Hepatocyte (in vitro differentiated cells): ENCODE results near the gene PPIF. TPM values are rescaled to one million over a fixed set of nuclear protein-coding genes. Genes with fewer than 3 reads are reported as not detected.

Source experiments
- DNase-seq: peaks from one replicate; pipeline ENCODE4 v3.0.0-alpha.2; 2016; ENCODE audit warnings: low spot score
- H2AFZ ChIP-seq: fragments of 200-600 bp; sonication (generic); 2 replicates; pipeline ENCODE4 v1.6.0; 2016; ENCODE audit warnings: antibody characterized with exemption, mild to moderate bottlenecking
- H3K27ac ChIP-seq: fragments of 200-600 bp; sonication (generic); 2 replicates; pipeline ENCODE4 v1.5.1; 2016; ENCODE audit warnings: mild to moderate bottlenecking
- H3K27me3 ChIP-seq: fragments of 200-600 bp; sonication (generic); 2 replicates; pipeline ENCODE4 v1.6.1; 2016
- H3K36me3 ChIP-seq: fragments of 200-600 bp; sonication (generic); replicated peaks from 2 replicates; pipeline ENCODE4 v1.5.1; 2016; ENCODE audit warnings: low read depth; ENCODE audit not compliant: insufficient read depth
- H3K4me1 ChIP-seq: fragments of 200-600 bp; sonication (generic); 2 replicates; pipeline ENCODE4 v1.5.1; 2016; ENCODE audit warnings: mild to moderate bottlenecking, moderate library complexity; ENCODE audit not compliant: insufficient read depth
- H3K4me2 ChIP-seq: fragments of 200-600 bp; sonication (generic); 2 replicates; pipeline ENCODE4 v1.6.0; 2016
- H3K4me3 ChIP-seq: fragments of 200-600 bp; sonication (generic); 2 replicates; pipeline ENCODE4 v1.5.1; 2016; ENCODE audit warnings: mild to moderate bottlenecking
- H3K79me2 ChIP-seq: fragments of 200-600 bp; sonication (generic); 2 replicates; pipeline ENCODE4 v1.6.0; 2017; ENCODE audit warnings: mild to moderate bottlenecking
- H3K9me2 ChIP-seq: fragments of 200-600 bp; sonication (generic); replicated peaks from 2 replicates; pipeline ENCODE4 v1.6.0; 2017; ENCODE audit warnings: mild to moderate bottlenecking; ENCODE audit not compliant: insufficient read depth
- H3K9me3 ChIP-seq: fragments of 200-600 bp; sonication (generic); 2 replicates; pipeline ENCODE4 v1.5.1; 2016; ENCODE audit warnings: low read depth, mild to moderate bottlenecking
- H4K20me1 ChIP-seq: fragments of 200-600 bp; sonication (generic); 2 replicates; pipeline ENCODE4 v1.6.0; 2016; ENCODE audit warnings: mild to moderate bottlenecking; ENCODE audit not compliant: insufficient read depth, poor library complexity, severe bottlenecking
- EZH2 ChIP-seq: fragments of 200-600 bp; sonication (generic); IDR thresholded peaks from 2 replicates; pipeline ENCODE4 v1.6.1; 2016; ENCODE audit warnings: antibody characterized with exemption, mild to moderate bottlenecking, borderline replicate concordance
- EZH2phosphoT487 ChIP-seq: fragments of 200-600 bp; sonication (generic); IDR thresholded peaks from one replicate; pipeline ENCODE4 v1.6.1; 2018; ENCODE audit warnings: antibody characterized with exemption, mild to moderate bottlenecking, low read depth, moderate library complexity; ENCODE audit not compliant: unreplicated experiment, severe bottlenecking
- WGBS: methylation state at CpG from one replicate; pipeline ENCODE4 v1.1.6; 2016; ENCODE audit warnings: low lambda C conversion rate; ENCODE audit errors: missing lambda C conversion rate; 5-methylcytosine and 5-hydroxymethylcytosine counted together
- polyA plus RNA-seq: library from polyadenylated mRNA; unstranded; fragments of >200 nt; fragmentation: Nextera tagmentation; extraction: Ambion mirVana; gene quantifications from 2 replicates; pipeline ENCODE4 v1.2.1, GENCODE V29; 2016
- total RNA-seq: library from RNA; depleted of rRNA; stranded (reverse); fragments of >200 nt; gene quantifications from 2 replicates; pipeline ENCODE4 v1.2.3, GENCODE V29; 2014
- TF ChIP-seq, protein P1 (sequence below): fragments of 200-600 bp; sonication (generic); IDR thresholded peaks from 2 replicates; pipeline ENCODE4 v1.5.1; 2016; ENCODE audit warnings: antibody characterized with exemption, mild to moderate bottlenecking; ENCODE audit not compliant: poor library complexity

The PPIF gene
- total and polyA plus RNA-seq, 2 experiments from 2014 or later, result 70.3 to 79.4 TPM

DNA sequence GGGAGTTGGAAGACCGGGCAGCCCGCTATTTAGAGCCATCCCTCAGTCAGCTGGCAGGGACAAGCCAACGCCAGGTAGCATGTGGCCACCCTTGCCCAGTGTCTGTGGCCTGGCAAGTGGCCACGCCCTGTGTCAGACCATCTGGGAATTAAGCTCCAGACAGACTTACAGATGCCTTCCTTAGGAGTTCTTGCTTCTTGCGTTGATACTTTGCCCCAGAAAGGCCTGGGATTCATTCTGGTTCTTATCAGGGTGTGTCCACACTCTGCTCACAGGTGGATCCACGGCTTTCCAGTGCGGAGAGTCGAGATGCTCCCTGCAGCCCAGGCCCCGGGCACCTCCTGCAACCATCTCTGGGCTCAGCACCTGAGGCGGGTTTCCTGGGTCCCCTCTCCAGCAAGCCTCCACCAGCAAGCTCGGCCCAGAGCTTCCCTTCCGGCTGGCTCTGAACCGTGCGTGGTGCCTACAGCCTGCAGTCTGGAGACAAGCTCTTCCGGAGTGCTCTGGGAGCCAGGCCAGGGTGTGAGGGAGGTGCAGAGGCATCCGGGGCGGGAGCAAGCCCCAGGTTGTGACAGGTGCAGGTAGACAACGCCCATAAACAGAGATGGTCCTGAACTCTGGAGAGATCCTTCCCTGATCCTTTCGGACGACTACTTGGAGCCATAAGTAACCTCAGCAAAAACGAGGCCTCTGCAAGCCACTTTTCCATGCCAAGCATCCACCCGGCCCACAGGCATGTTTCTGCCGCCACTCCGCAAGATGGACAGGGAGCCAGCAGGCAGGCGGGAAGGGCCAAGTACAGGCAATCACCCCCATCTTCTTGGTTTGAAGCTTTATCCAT lies 32.3 kb upstream of the PPIF start:
- no peaks in the 10 kb centered on the region for H3K4me1 ChIP-seq
- no peak overlapping the region for H2AFZ ChIP-seq
- H3K27me3 ChIP-seq, result no peaks in the 10 kb centered on the region
- DNase-seq, result no peak
- H3K79me2 ChIP-seq, result no peaks in the 10 kb centered on the region
- 94% methylated on average over 25 of the region's 25 CpGs for WGBS
- no peak overlapping the region for H3K4me2 ChIP-seq
- no peaks in the 10 kb centered on the region for H3K36me3 ChIP-seq
- TF ChIP-seq EZH2phosphoT487 (no peak), EZH2 (no peak)
- TF ChIP-seq, protein P1, sequence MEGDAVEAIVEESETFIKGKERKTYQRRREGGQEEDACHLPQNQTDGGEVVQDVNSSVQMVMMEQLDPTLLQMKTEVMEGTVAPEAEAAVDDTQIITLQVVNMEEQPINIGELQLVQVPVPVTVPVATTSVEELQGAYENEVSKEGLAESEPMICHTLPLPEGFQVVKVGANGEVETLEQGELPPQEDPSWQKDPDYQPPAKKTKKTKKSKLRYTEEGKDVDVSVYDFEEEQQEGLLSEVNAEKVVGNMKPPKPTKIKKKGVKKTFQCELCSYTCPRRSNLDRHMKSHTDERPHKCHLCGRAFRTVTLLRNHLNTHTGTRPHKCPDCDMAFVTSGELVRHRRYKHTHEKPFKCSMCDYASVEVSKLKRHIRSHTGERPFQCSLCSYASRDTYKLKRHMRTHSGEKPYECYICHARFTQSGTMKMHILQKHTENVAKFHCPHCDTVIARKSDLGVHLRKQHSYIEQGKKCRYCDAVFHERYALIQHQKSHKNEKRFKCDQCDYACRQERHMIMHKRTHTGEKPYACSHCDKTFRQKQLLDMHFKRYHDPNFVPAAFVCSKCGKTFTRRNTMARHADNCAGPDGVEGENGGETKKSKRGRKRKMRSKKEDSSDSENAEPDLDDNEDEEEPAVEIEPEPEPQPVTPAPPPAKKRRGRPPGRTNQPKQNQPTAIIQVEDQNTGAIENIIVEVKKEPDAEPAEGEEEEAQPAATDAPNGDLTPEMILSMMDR, result no peak
- H3K9me2 ChIP-seq, result no peaks in the 10 kb centered on the region
- no peak overlapping the region for H3K27ac ChIP-seq
- H3K4me3 ChIP-seq, result no peak overlapping the region
- H4K20me1 ChIP-seq, result no peaks in the 10 kb centered on the region
- H3K9me3 ChIP-seq, result no peaks in the 10 kb centered on the region

DNA sequence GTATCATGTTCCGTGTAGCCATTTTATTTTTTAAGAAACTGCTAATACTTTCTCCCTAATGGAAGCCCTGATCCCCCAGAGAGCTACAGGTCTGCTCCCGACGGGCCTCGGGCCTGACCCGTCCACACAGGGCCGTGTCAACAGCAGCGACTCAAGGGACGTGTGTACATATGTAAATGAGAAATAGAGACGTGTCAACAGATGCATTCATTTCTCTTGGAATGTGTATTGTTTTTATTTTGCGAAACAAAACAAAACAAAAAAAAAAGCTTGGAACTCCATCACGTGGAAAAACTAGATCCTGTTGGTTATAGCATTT lies 31.7 kb upstream of the PPIF start:
- no peaks in the 10 kb centered on the region for H3K27me3 ChIP-seq
- no peak overlapping the region for H2AFZ ChIP-seq
- no peaks in the 10 kb centered on the region for H3K36me3 ChIP-seq
- no peaks in the 10 kb centered on the region for H3K79me2 ChIP-seq
- no peaks in the 10 kb centered on the region for H3K9me3 ChIP-seq
- DNase-seq, result no peak
- no peaks in the 10 kb centered on the region for H3K9me2 ChIP-seq
- H3K4me3 ChIP-seq, result no peak overlapping the region
- no peaks in the 10 kb centered on the region for H4K20me1 ChIP-seq
- TF ChIP-seq EZH2 (no peak), EZH2phosphoT487 (no peak)
- TF ChIP-seq, protein P1, result no peak
- WGBS, result 91% methylated on average over 11 of the region's 11 CpGs
- H3K4me1 ChIP-seq, result no peaks in the 10 kb centered on the region
- no peak overlapping the region for H3K27ac ChIP-seq
- H3K4me2 ChIP-seq, result no peak overlapping the region

DNA sequence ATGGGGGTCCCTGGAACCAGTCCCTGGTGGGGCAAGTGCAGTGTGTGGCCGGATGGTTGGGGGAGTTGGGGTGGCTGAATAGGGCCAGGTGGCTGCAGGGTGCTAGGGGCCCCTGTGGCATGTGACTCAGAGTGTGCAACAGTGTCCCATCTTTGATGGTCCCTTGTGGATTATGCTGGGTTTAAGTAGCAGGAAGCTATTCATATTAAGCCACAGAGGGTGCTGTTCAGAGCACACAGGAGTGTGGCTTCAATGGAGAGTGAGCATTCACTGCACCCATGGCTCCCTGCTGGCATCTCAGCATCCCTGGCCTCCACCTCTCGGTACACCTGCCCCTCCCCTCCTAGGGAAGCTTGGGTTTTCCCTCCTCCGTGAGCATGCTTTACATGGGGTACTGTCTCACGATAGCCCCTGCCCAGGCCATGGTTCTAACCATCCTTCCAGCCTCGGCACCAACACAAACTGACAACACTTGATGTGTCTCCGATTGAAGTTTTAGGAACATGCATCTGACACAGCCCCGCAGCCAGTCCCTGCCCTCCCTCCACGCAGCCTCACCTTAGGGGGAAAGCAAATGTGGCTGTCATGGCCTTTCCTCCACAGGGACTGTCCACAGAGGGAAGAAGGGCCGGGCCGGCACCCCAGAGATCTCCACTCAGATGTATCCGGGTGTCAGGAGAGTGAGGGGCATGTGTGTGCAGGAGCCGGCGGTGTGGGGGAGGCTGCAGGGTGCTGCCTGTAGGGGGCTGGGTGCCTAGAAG lies 30.4 kb upstream of the PPIF start:
- Histone ChIP-seq H4K20me1 (no peaks in the 10 kb centered on the region), H3K4me3 (no peak overlapping the region), H3K9me3 (no peaks in the 10 kb centered on the region), H3K79me2 (no peaks in the 10 kb centered on the region), H3K27ac (no peak overlapping the region), H3K36me3 (no peaks in the 10 kb centered on the region), H2AFZ (no peak overlapping the region), H3K9me2 (no peaks in the 10 kb centered on the region), H3K27me3 (no peaks in the 10 kb centered on the region), H3K4me2 (no peak overlapping the region), H3K4me1 (no peaks in the 10 kb centered on the region)
- no peak for DNase-seq
- TF ChIP-seq, protein P1, result no peak
- TF ChIP-seq EZH2phosphoT487 (no peak), EZH2 (no peak)
- WGBS, result 70% methylated on average over 12 of the region's 13 CpGs
